ENCODE data around the gene PDE8A.
"Not testable (repeated sequence)": the region's sequence is repeated elsewhere in the genome, so short reads cannot be mapped to it uniquely, and the experiment has no call there.

The PDE8A gene

DNA sequence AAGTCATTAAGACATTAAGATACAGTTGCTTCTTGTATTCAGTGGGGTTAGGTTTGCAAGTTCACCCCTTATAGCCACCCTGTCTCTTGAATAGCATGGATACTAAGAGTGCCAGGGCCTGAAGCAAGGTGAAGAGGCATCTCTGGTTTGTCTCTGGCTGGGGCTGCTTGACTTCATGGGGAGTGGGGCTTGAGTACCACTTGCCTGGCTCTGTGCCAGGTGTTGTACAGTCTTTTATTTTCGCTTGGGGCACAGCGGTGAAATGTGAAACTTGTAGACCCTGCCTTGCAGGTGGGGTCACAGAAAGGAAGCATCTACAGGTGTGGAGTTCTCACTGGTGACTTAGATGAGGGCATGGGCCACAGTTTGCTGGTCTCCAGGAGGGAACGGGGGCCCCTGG is 152.1 kb downstream of the PDE8A start:
- DNase-seq (ENCODE audit: low read depth): no peak

GRCh38 chr15:85137489-85138168 is 156.0 kb downstream of the PDE8A start:
- no peak for DNase-seq (ENCODE audit: low read depth)

DNA sequence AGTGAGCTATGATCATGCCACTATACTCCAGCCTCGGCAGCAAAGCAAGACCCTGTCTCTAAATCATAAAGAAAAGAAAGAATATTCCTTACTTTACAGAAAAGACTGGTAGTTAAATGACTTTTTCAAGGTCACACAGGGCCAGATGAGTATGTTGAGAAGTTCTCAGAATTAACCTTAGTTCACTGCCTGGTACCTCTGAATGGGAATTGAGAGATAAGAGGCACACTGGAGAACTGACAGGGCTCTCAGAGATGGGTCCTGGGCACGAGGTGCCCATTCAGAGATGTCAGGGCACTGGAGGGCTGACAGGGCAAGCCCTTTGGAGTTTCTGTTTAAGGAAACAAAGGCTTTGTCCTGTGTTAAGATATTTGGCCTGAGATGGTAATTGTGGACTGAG is 157.7 kb downstream of the PDE8A start:
- DNase-seq (ENCODE audit: low read depth): no peak

DNA sequence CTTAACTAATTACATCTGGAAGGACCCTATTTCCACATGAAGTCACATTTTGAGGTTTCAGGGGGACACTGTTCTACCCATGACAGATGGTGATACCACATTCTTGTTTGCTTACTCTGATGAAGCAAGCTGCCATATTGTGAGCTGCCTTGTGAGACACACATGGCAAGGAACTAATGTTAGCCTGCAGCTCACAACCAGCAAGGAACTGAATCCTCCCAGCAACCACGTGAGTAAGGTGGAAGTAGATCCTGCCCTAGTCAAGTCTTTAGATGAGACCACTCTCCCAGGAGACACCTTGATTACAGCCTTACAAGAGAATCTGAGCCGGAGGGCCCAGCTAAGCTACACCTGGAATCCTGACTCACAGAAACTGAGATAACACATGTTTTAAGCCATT is 160.1 kb downstream of the PDE8A start:
- DNase-seq (ENCODE audit: low read depth): no peak

- DNase-seq (ENCODE audit: low read depth): no peak
Observed at GRCh38 chr15:85142312-85142711, 160.7 kb downstream of the PDE8A start.

DNA sequence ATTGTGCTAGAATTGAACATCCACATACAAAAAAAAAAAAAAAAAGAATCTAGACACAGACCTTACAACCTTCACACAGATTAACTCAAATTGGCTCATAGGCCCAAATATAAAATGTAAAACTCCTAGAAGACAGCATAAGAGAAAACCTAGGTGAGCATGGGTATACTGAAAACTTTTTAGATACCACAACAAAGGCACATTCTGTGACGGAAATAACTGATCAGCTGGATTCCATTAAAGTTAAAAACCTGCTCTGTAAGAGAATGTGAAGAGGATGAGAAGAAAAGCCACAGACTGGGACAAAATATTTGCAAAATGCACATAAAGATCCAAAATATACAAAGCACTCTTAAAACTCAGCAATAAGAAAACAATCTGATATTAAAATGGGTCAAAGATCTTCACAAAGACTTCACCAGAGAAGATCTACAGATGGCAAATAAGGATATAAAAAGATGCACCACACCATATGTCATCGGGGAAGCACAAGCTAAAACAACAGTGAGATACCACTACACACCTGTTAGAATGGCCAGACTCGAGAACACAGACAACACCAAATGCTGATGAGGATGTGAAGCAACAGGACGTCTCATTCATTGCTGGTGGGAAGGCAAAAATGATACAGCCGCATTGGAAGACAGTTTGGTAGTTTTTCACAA is 167.9 kb downstream of the PDE8A start:
- no peak for DNase-seq (ENCODE audit: low read depth)

GRCh38 chr15:85150130-85150480 is 168.4 kb downstream of the PDE8A start:
- no peak for DNase-seq (ENCODE audit: low read depth)

GRCh38 chr15:85151145-85151544 is 169.5 kb downstream of the PDE8A start:
- no peak for DNase-seq (ENCODE audit: low read depth)

DNA sequence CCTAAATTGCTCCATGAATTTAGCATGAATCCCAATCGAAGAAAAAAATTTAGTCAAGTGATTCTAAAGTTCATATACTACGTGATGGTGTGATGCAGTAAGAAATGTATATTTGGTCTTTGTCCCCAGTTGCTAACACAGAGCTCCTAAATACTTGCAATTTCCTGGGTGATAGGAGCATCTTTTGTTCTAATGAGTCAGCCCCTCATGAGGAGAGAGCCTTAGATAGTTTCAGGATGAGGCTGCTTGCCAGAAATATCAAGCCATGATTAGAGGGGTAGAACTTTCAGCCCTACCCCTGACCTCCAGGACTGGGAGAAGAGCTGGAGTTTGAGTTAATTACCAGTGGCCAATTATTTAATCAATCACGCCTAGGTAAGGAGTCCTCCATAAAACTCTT is 170.2 kb downstream of the PDE8A start:
- DNase-seq (ENCODE audit: low read depth): no peak

- DNase-seq (ENCODE audit: low read depth): no peak
Observed at GRCh38 chr15:85154061-85154460, 172.4 kb downstream of the PDE8A start.

DNA sequence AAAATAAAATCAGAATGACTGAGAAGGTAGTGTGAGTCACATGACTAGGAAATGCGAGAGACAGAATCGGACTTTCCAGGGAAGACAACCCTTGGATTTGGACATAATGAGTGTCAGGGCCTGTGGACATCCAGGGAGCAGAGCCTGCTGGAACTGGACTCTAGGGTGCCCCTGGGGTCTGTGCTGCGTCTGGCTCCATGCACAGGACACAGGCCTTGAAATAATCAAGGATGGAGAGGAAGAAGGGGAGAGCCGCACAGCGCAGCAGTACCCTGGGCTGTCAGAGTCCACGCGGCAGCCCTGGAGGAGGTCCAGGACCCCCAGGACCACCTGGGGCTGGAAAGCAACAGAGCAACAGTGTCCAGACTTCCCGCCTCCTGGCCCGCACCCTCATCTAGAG is 173.7 kb downstream of the PDE8A start:
- DNase-seq (ENCODE audit: low read depth): no peak

DNA sequence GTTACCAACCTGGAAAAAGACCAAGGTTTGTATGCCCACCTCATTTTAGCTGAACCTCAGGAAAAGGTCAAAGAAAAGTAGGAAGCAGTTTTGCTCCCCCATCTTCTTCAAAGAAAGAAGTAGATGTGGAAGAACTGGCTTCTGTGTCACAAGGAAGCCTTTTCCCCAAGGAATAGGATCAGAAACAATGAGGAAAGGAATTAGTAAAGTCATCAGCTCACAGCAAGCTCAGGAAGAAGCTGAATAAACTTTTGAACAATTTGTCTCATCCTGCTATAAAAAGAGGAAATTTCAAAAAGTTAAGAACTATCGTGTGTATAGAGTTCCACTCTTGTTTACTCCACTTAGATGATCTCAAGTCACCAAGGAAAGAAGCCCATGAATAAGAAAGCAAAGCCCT is 174.2 kb downstream of the PDE8A start:
- no peak for DNase-seq (ENCODE audit: low read depth)

GRCh38 chr15:85157344-85157743 is 175.7 kb downstream of the PDE8A start:
- DNase-seq (ENCODE audit: low read depth): no peak

DNA sequence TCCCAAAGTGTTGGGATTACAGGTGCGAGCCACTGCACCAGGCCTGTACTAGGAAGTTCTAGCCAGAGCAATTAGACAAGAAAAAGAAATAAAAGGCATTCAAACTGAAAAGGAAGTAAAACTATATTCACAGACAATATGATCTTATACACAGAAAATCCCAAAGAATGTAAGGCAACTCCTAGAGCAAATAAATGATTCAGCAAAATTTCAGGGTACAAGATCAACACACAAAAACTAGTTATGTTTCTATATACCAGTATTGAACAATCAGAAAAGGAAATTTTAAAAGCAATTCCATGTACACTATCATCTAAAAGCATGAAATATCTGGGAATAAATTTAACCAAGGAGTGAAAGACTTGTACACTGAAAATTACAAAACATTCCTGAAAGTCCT is 180.6 kb downstream of the PDE8A start:
- no peak for DNase-seq (ENCODE audit: low read depth)

DNA sequence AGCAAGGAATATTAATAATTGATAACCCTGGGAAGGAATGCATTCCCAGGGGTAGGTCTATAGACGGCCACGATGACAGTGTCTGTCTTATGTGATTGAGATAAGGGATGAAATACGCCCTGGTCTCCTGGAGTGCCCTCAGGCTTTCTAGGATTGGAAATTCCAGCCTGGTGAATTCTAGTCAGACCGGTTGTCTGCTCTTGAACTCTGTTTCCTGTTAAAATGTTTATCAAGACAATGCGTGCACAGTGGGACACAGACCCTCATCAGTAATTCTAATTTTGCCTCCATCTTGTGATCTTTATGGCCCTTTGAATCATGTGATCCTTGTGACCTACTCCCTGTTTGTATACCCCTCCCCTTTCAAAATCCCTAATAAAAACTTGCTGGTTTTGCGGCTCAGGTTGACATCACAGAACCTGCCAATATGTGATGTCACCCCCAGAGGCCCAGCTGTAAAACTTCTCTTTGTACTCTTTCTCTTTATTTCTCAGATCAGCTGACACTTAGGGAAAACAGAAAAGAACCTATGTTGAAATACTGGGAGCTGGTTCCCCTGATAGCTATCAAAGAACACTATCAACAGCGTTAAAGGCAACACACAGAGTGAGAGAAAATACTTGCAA is 183.3 kb downstream of the PDE8A start:
- no peak for DNase-seq (ENCODE audit: low read depth)

DNA sequence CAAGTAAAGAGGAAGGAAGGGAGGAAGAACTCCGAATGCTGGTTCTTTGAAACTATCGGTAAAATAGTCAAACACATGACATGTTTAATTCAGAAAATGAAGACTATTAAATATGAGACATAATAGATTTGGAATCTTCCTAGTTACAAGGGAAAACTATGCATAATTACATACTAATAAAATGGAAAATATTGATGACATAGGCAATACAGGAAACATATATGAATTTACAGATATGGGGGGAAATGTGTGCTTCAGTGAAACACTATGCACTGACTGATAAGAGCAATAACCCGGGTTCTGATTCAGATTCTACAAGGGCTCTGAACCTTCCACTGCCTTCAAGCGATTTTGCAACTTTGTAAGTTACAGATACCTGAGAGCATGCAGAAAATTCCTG is 185.9 kb downstream of the PDE8A start:
- no peak for DNase-seq (ENCODE audit: low read depth)

GRCh38 chr15:85168642-85169173 is 187.1 kb downstream of the PDE8A start:
- DNase-seq (ENCODE audit: low read depth): no peak

GRCh38 chr15:85171736-85172135 is 190.1 kb downstream of the PDE8A start:
- no peak for DNase-seq (ENCODE audit: low read depth)

- DNase-seq (ENCODE audit: low read depth): no peak
Observed at GRCh38 chr15:85172846-85173490, 191.3 kb downstream of the PDE8A start.

GRCh38 chr15:85173630-85174029 is 192.0 kb downstream of the PDE8A start:
- not testable (repeated sequence) for DNase-seq (ENCODE audit: low read depth)

- no peak for DNase-seq (ENCODE audit: low read depth)
Observed at GRCh38 chr15:85174521-85174920, 192.9 kb downstream of the PDE8A start.

- not testable (repeated sequence) for DNase-seq (ENCODE audit: low read depth)
Observed at GRCh38 chr15:85177042-85177515, 195.4 kb downstream of the PDE8A start.

DNA sequence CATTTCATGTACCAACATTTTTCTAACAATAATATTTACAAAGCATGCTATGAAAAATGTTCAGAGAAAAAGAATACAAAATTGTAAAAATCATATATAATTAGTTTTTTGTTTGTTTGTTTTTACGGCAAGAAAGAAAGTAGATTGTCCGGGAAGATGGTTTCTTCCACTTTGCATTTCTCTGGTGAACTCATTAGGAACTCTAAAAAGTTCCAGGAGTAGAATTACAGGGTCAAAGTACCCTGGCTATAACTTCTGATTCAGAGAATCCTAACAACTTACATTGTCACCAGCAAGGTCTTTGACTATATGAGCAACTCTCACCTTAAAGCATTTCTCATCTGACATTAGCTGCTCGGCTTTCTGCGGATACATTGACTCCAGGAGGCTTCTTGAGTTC is 196.7 kb downstream of the PDE8A start:
- no peak for DNase-seq (ENCODE audit: low read depth)

All from GM04503 (cell line).